Caki2 (cell line): ENCODE data around the gene BOD1L1. TPM values are rescaled to one million over a fixed set of nuclear protein-coding genes. Genes with fewer than 3 reads are reported as not detected.

Source experiments
- DNase-seq: peaks from one replicate; pipeline ENCODE4 v3.0.0-alpha.2; 2015; ENCODE audit warnings: low read depth
- in situ Hi-C: cut with HindIII; loops from 2 replicates; pipeline ENCODE4 v1.10.0; 2016; ENCODE audit warnings: low sequenced_read_pairs, low pct_unique_long_range_greater_than_20kb, mixed read lengths
- total RNA-seq: library from RNA; depleted of rRNA; stranded (reverse); fragments of >200 nt; shearing (Covaris generic); gene quantifications from 2 replicates; pipeline ENCODE4 v1.2.3, GENCODE V29; 2014; ENCODE audit warnings: low replicate concordance; rRNA removed

BOD1L1 gene
- 4.2 and 5.0 TPM in 2 replicates for total RNA-seq

DNA sequence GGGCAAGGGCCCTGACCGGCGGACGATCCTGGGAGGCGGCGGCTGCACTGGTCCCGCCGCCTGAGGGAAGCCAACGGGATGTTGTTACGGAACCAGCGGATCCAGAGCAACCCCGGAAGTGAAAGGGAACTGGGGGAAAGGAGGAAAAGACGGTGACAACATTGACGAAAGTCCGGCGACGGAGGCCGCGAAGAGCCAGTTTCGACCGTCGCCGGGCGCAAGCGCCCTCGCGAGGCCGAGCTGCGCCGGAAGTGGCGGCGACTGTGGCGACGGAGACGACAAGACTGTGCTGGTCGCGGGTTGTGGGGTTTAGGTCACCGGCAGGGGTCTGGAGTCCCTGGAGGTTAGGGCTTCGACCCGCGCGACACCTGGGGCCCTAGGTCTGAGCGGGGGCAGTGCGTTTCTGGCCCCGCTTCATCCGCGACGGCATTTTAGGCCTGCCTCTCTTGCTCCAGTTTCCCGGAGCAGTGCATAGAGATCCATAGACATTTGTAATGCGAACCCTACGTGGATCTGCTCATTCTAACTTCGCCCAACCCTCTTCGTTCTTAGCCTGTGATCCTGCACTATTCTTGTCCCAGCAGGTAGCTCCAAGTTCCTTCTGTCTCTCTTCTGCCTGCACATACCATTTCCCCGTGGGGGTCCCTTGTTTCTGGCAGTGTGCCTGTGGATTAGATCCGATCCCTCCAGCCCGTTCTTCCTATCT, at the start of gene BOD1L1:
TSS of gene BOD1L1 (minus strand) at position 120 of the 706 bp plus-strand sequence. CDS start 138 bp downstream, outside the sequence.
- DNase-seq = peak; percentile 86
- in situ Hi-C loops = no loop called here

DNA sequence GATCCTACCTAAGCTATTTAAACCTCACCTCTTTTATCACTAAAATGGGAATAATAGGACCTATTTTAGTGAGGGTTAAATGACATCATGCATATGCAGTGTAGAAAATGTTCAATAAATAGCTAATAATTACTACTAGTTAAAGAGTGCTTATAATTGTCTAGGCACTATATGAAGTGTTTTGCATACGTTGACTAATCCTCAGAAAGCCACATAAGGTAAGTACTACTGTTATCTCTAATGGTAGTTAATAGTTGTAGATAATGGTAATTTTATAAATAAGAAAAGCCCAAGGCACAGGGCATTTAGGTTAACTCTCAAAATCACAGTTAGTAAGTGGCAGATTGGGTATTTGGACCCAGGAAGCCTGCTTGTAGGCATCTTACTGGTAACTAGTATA, 47.4 kb upstream of the BOD1L1 start:
- in situ Hi-C loops = no loop called here
- DNase-seq = no peak

DNA sequence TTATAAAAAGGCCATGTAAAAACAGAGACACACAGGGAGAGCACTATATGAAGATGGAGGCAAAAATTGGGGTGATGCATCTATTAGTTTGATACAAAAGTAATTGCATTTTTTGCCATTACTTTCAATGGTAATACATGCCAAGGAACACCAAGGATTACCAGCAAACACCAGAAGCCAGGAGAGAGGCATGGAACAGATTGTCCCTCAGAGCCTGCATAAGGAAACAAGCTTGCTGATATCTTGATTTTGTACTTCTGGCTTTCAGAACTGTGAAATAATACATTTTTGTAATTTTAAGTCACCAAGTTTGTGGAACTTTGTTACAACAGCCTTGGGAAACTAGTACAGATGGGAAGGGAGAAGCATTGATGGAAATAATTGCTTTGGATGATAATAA, 45.6 kb upstream of the BOD1L1 start:
- in situ Hi-C loops = no loop called here
- no peak for DNase-seq

DNA sequence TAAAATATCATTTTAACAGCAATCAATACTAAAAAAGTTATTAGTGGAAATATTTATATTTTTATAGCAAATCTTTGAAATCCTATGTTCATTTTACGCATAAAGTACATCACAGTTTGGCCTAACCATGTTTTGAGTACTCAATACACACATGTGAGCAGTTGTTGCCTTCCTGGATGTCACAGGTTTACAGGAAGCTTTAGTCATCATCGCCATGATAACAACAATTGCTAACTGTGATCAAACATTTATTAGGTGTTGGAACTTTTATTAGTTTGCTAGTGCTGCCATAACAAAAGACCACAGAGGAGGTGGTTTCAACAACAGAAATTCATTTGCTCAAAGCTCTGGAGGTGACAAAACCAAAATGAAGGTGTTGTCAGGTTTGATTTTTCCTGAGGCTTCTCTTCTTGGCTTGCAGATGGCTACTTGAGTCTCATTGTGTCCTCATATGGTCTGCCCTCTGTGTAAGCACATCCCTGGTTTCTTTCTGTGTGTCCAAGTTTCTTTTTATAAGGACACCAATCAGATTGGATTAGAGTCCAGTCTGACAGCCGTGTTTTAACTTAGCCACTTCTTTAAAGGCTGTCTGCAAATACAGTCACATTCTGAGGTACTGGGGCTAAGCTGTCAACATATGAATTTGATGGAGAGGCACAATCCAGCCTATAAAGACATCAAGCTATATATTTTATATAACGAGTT, 43.1 kb upstream of the BOD1L1 start:
- in situ Hi-C loops = no loop called here
- no peak for DNase-seq

DNA sequence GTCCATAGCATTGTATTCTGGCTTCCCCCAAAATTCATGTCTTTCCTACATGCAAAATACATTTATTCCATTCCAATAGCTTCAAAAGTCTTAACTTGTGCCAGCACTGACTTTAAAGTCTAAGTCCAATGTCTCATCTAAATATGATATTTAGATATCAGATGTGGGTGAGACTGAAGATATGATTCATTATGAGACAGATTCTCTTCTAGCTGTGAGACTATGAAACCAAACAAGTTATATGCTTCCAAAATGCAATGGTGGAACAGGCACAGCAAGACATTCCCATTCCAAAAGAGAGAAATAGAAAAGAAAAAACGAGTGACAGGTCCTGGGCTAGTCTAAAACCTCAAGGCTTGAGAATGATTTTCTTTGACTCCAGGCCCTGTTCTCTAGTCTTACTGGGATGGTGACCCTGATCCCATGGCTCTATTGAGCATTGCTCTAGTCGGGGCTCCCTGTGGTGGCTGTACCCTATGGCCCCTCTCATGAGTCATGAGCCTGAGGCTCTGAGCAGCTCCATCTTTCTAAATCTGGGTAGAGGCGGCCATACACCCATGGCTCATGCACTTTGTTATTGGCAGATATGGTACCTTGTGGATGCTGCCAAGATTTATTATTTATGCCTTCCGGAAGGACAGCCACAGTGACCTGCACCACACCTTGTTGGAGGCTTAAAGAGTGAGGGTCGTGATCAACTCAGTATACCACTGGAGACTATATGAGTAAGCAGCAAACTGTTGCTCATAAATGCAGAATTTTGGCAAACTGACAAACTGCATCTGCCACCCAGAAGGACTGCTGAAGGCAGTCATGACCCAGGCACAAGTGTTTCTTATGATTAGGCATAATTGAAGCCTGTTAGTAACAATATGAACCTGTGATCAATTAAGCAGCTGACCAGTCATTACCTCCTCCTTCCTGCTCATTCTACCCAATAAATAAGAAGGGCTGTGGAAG, 38.5 kb upstream of the BOD1L1 start:
- in situ Hi-C loops = no loop called here
- DNase-seq = no peak

DNA sequence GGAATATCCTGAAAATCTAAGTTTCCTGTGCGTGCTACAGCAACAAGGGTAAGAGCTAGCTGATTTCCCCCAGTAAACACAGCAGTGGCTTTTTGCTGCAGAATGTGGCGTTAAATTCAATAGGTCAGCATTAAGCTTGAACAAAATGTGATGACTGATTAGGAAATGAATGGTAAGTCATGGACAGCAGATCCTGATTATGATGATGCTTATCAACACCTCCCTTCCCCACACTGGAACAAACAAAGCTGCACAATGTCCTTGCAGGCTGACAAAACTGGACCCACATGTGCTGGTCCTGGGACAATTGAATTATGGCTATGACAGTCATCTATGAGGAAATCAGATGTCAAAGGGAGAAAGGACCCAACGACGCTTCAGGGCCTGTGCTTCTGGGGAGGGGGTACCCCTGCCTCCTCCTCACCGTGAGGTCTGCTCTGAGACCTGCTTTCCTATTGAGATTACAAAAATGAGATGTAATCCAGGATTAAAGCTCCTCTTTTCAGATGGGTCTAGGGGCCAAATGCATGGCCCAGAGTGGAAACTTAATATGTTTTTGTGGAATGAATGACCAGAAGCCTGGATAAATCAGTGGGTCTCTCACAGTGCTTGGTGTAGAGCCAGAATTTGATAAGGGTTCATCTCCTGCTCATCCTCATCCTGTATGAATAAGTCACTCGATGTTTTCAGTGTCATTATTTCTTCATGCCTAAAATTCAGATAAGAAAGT, 32.0 kb upstream of the BOD1L1 start:
- in situ Hi-C loops = no loop called here

DNA sequence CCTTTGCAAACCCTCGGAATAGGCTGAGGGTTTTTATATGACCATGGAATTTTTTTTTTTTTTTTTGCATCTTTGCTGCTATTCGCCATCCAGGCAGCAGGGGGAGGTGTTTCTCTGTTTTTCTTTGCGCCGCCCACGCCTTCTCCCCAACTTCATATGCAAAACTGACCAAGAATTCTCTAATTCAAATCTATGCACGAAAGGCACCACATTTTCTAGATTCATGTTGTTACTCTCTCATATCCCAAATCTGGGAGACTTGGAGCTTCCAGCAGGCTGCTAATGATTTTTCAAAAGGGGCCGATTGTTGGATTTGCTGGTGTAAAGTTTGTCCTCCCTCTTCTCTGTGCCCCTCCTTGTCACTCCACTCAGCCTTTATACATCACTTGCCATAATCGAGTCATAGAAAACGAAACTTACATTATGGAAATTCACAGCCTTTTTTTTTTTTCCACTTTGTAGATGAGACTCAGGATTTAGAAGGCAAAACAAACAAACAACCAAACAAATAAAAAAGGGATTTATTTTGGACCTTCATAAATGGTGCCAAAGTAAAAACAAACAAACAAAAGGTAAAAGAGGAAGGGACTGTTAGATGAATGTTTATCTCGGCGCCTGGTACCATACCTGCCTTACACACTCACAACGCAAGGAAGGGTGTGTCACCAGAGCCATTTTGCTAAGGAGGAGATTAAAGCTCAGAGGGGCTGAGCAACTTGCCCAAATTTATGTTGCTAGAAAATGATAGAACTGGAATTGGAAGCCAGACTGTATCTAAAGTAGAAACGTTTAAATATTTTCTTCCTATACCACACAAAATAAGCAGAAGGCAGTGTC, 29.3 kb upstream of the BOD1L1 start:
- in situ Hi-C loops = no loop called here
- peak; percentile 83 for DNase-seq

More for the DNA sequence above, 32.0 kb upstream of the BOD1L1 start:
- no peak for DNase-seq

DNA sequence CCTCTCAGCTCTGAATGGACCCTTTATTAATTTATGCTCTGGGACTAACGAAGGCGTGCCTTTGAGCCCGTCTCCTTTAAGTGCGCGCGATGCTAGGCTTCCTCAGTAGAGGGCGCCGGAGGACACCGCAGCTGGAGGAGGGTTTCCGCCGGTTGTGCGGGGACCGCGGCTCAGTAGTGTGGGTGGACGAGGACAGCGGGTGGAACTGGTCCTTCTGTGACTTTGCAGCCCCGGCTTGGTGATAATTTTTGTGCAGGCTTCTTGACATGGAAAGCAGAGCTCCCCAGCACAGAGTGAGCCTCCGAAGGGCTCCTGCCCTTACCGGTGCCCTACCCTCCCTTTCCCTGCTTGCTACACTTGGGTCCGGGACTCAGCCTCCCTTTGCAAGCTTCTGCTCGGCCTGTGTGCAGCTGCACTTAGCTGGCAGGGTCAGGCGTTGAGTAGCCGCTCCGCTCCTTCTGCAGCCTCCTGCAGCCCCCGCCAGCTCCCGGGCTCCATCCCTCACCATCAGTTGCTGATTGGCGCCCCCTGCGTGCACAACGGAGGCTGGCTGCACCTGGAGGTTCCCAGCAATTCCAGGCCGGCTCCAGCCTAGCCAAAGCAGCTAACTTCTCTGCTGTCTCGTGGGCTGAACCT, 26.8 kb upstream of the BOD1L1 start:
- in situ Hi-C loops = no loop called here

DNA sequence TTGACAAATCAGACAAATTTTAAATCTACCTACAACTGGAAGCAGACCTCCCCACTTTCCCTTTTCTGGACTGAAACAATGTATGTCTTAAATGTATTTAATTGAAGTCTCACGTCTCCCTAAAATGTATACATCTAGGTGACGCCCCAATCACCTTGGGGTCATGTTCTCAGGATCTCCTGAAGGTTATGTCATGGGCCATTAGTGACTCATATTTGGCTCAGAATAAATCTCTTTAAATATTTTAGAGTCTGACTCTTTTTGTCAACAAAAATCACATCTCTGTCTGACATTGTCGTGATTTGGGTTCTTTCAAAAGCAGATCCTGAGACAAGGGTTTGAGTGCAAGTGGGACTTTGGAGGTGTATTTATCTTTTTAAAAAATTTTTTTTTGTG, 26.2 kb upstream of the BOD1L1 start:
- no peak for DNase-seq
- in situ Hi-C loops = no loop called here

More for the DNA sequence above, 26.8 kb upstream of the BOD1L1 start:
- DNase-seq = peak; percentile 57

DNA sequence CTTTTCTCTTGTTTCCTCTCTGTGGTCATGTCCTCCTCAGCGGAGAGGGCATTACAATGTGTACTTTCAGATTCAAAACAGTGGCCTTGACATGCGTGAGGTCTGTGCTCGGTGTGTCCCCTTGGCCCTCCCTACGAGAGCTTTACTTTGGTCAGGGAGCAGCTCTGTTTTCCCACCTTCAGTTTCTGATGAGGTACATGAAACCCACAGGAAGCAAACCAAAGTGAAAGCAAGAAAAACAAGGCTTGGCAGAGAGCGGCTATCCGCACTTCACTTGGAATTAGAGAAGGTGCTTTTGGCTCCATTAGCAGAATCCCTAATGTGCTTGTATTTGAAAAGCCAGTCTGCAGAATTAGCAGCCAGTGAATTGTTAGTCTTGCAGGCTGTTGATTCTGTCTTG, 19.5 kb upstream of the BOD1L1 start:
- in situ Hi-C loops = no loop called here

DNA sequence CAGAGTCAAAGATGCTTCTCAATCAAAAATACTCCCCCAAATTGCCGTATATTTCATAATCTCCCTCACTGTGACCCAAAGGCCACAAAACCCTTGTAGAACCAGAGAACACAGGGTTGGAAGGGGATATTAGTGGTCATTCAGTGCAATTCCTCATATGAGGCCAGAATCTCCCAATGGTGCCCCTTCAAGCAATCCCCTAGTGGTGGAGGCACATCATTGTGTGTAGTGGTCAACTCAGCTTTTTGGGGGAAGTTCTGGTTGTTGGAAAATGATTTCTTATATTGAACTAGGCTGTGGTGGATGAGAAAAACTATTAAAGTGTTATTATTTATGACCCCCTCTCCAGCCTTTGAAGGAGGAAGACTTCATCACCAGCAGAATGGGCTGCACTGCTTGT, 17.6 kb upstream of the BOD1L1 start:
- in situ Hi-C loops = no loop called here
- no peak for DNase-seq

More for the DNA sequence above, 19.5 kb upstream of the BOD1L1 start:
- DNase-seq = no peak

DNA sequence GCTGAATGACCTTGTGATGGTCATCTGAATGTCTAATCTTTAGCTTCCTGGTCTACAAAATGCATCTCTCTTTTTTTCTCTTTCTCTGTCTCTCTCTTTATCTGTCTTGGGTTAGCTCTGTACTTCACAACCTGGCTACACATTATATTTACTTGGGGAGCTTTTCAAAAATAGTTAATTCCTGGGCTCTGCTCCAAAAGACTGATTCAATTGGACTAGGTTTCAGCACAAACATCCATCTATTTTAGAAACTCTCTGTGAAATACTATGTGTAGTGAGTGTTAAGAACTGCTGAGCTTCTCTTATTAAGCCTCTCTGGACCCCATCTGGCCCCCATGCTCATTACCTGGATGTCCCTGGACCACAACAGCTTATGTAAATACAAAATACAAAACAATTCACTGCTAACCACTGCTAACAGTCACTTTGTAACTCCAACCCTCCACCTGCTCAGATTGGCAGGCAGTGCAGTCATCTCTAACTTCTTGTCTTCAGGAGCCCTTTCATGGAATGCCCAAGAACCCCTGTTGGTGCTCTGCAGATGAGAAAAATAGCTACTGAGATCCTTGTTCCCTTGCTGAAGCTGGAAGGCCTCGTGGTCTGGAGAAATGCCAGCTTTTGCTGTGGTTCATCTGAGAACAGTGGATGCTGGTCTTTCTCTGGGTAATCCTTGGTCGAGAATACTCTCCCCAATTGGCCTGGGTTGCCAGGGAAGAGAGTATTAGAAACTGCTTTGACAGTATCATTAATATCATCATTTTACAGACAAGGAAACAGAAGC, 14.8 kb upstream of the BOD1L1 start:
- in situ Hi-C loops = no loop called here
- no peak for DNase-seq

DNA sequence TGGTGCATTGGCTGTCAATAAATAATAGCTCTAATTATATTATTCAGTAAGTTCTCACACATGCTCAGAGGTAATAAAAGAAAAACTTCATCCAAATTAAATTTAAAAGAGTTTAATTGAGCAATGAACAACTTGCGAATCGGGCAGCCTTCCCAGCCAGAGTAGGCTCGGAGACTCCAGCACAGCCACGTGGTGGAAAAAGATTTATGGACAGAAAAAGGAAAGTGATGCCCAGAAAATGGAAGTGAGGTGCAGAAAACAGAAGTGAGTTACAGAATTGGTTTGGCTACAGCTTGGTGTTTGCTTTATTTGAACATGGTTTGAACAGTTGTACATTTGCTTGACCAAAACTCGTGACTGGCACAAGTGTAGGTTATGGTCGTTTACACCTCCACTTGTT, 13.6 kb upstream of the BOD1L1 start:
- in situ Hi-C loops = no loop called here

DNA sequence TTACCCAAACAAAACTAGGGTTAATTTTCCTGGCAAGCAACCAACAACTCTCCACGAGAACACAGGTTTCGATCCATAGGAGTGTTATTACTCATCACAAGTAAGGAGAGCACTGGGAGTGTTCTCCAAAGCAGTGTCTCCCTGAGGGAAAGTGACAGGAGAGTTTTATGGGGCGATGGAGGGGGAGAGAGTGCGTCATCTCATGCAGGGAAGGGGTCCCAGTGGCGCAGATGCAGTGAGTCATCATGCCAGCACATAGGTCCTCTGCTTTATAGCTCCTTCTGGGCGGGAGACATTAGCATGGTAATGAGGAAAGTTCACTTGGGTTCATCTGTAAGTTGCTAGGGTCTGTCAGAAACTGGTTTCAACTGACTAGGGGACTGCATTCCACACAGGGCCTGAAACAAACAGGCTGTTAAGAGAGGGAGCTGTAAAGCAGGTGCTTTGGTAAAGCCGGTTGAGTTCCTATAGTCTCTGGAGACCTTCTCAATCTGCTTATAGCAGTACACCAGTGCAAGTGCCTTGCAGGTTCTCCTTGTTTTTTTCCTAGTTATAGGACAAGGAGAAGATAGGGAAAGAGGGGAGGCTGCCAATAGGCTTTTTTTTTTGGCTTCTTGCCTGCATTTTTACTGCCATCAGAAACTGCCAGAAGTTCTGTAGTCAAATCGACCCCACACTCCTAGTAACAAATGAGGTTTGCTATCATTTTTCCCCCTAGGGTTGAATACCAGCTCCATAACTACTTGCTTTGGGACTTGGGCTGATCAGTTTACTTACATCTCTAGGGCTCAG, 12.8 kb upstream of the BOD1L1 start:
- in situ Hi-C loops = no loop called here
- DNase-seq = peak; percentile 38

More for the DNA sequence above, 13.6 kb upstream of the BOD1L1 start:
- DNase-seq = no peak

DNA sequence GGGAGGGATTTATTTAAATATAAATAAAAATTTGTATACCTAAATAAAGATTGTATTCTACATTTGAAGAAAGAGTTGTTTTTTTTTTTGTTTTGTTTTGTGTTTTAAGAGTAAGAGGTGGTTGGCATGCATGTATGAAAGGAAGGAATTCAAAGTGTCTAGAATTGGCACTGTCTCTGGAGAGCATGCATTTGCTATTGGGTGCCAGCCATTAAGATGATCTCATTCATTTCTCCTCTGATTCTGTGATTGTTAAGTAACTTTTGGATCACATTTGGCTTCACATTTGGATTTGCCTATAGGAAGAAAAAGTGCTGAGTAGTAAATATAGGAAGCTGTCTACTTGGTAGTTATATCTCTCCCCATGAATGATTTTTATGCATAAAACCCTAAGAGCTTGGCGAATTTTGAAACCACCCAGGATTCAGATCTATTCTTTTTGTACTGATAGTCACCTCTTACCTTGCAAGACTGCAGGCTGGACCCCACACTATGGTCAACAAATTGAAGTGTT, 7.8 kb upstream of the BOD1L1 start:
- in situ Hi-C loops = no loop called here
- no peak for DNase-seq
